IMR-90 (cell line): ENCODE results near the gene HUNK. TPM values are rescaled to one million over a fixed set of nuclear protein-coding genes. Genes with fewer than 3 reads are reported as not detected.

Experiments
- ATAC-seq: fragments of 200-7000 bp; cut with Tn5 transposase; 2 replicates; pipeline ENCODE4 v1.9.1; 2020; ENCODE audit warnings: low read depth, mild to moderate bottlenecking, moderate library complexity
- BruUV-seq: library from RNA; stranded (reverse); fragments of 400-500 nt; replicated peaks from 2 replicates; lab custom pipeline; 2021; lab: Mats Ljungman, UMichigan
- CTCF ChIA-PET: fragments of 300-600 bp; formaldehyde crosslinking; extraction: SDS; loops from one replicate; lab custom pipeline; 2021; ENCODE audit warnings: antibody characterized with exemption; lab: Yijun Ruan, JAX
- POLR2A ChIA-PET: fragments of 300-600 bp; sonication (Branson Sonifier 250); formaldehyde crosslinking; loops from one replicate; lab custom pipeline; 2022; ENCODE audit warnings: antibody characterized with exemption; ENCODE audit not compliant: unreplicated experiment; lab: Charles Lee
- DNase-seq: peaks from one replicate; pipeline ENCODE4 v3.0.0; 2013
- H2AFZ ChIP-seq: replicated peaks from 2 replicates; pipeline ENCODE3; 2013; ENCODE audit warnings: low read length, mild to moderate bottlenecking; ENCODE audit not compliant: poor library complexity
- H2AK5ac ChIP-seq: 2 replicates; pipeline ENCODE4 v1.6.1; 2013; ENCODE audit warnings: low read depth, low read length, inconsistent platforms
- H2AK9ac ChIP-seq: replicated peaks from 2 replicates; pipeline ENCODE3; 2013; ENCODE audit warnings: mild to moderate bottlenecking, low read depth, low read length, moderate library complexity; ENCODE audit not compliant: poor library complexity
- H2BK120ac ChIP-seq: 2 replicates; pipeline ENCODE4 v1.6.1; 2013; ENCODE audit warnings: low read depth, low read length, inconsistent platforms
- H2BK15ac ChIP-seq: 3 replicates; pipeline ENCODE4 v1.6.1; 2013; ENCODE audit warnings: low read depth, low read length, inconsistent platforms
- H2BK20ac ChIP-seq: 2 replicates; pipeline ENCODE4 v1.6.1; 2013; ENCODE audit warnings: low read depth, mild to moderate bottlenecking, inconsistent platforms, low read length, moderate library complexity
- H2BK5ac ChIP-seq: 2 replicates; pipeline ENCODE4 v1.6.1; 2013; ENCODE audit warnings: mild to moderate bottlenecking, low read depth, low read length, inconsistent platforms; ENCODE audit not compliant: poor library complexity, severe bottlenecking
- H3K14ac ChIP-seq: replicated peaks from 2 replicates; pipeline ENCODE4 v1.6.1; 2013; ENCODE audit warnings: low read depth, low read length, inconsistent platforms
- H3K18ac ChIP-seq: 2 replicates; pipeline ENCODE4 v1.6.1; 2013; ENCODE audit warnings: low read depth, low read length, control low read depth
- H3K23ac ChIP-seq: 2 replicates; pipeline ENCODE4 v1.6.1; 2013; ENCODE audit warnings: low read depth, low read length, inconsistent platforms
- H3K27ac ChIP-seq: 2 replicates; pipeline ENCODE4 v1.5.1; 2013; ENCODE audit warnings: mild to moderate bottlenecking, control low read depth, low read length; ENCODE audit not compliant: insufficient read depth
- H3K27me3 ChIP-seq: 2 replicates; pipeline ENCODE4 v1.6.1; 2013; ENCODE audit warnings: low read length; ENCODE audit not compliant: control insufficient read depth, insufficient read depth
- H3K36me3 ChIP-seq: 2 replicates; pipeline ENCODE4 v1.6.1; 2013; ENCODE audit warnings: low read length, mixed read lengths; ENCODE audit not compliant: control insufficient read depth, insufficient read depth
- H3K4ac ChIP-seq: 2 replicates; pipeline ENCODE4 v1.6.1; 2013; ENCODE audit warnings: low read depth, low read length, inconsistent platforms
- H3K4me1 ChIP-seq: 2 replicates; pipeline ENCODE4 v1.6.1; 2013; ENCODE audit warnings: low read length, mixed read lengths; ENCODE audit not compliant: control insufficient read depth, insufficient read depth
- H3K4me2 ChIP-seq: 2 replicates; pipeline ENCODE4 v1.6.1; 2013; ENCODE audit warnings: low read depth, mild to moderate bottlenecking, control low read depth, low read length, moderate library complexity
- H3K4me3 ChIP-seq: 2 replicates; pipeline ENCODE4 v1.5.1; 2013; ENCODE audit warnings: low read depth, mild to moderate bottlenecking, control low read depth, low read length, moderate library complexity; ENCODE audit not compliant: insufficient read depth
- H3K56ac ChIP-seq: 2 replicates; pipeline ENCODE4 v1.6.1; 2013; ENCODE audit warnings: low read length, inconsistent platforms; ENCODE audit not compliant: insufficient read depth; ENCODE audit errors: extremely low read depth
- H3K79me1 ChIP-seq, 2 experiments: 2 replicates each; pipeline ENCODE4 v1.6.1; 2013; ENCODE audit warnings: low read length in 2 of 2, inconsistent platforms in 1 of 2, low read depth in 1 of 2
- H3K9ac ChIP-seq: 2 replicates; pipeline ENCODE4 v1.6.1; 2013; ENCODE audit warnings: low read depth, low read length, control low read depth
- H3K9me1 ChIP-seq: 2 replicates; pipeline ENCODE4 v1.6.1; 2013; ENCODE audit warnings: low read length, inconsistent platforms; ENCODE audit not compliant: insufficient read depth
- H3K9me3 ChIP-seq: 2 replicates; pipeline ENCODE4 v1.6.1; 2013; ENCODE audit warnings: low read length; ENCODE audit not compliant: control insufficient read depth, insufficient read depth
- H4K20me1 ChIP-seq: 2 replicates; pipeline ENCODE4 v1.6.1; 2013; ENCODE audit warnings: low read length, inconsistent platforms; ENCODE audit not compliant: insufficient read depth
- H4K5ac ChIP-seq: 2 replicates; pipeline ENCODE4 v1.6.1; 2013; ENCODE audit warnings: mild to moderate bottlenecking, low read depth, low read length, control low read depth
- H4K8ac ChIP-seq, 2 experiments: 2 replicates each; pipeline ENCODE4 v1.6.1; 2013; ENCODE audit warnings: low read depth in 2 of 2, low read length in 2 of 2, control low read depth in 1 of 2, inconsistent platforms in 1 of 2
- H4K91ac ChIP-seq: 2 replicates; pipeline ENCODE4 v1.6.1; 2013; ENCODE audit warnings: low read depth, low read length, inconsistent platforms; ENCODE audit not compliant: insufficient read depth
- BHLHE40 ChIP-seq: fragments of 150-350 bp; IDR thresholded peaks from 2 replicates; pipeline ENCODE4 v1.6.1; 2016; ENCODE audit warnings: mild to moderate bottlenecking, low read depth, low read length
- CEBPB ChIP-seq: IDR thresholded peaks from 2 replicates; pipeline ENCODE4 v1.6.1; 2012; ENCODE audit warnings: low read depth, low read length, improper control_type of control experiment
- CHD1 ChIP-seq: IDR thresholded peaks from 2 replicates; pipeline ENCODE4 v1.6.1; 2012; ENCODE audit warnings: low read depth, low read length, improper control_type of control experiment
- CTCF ChIP-seq: conservative IDR thresholded peaks from 2 replicates; pipeline ENCODE4 v1.5.1; 2012; ENCODE audit warnings: mild to moderate bottlenecking, low read depth, low read length, improper control_type of control experiment
- ELK1 ChIP-seq: fragments of 150-350 bp; IDR thresholded peaks from 2 replicates; pipeline ENCODE4 v1.6.1; 2016; ENCODE audit warnings: low read depth, mild to moderate bottlenecking, low read length, moderate library complexity, borderline replicate concordance
- FOS ChIP-seq: fragments of 150-350 bp; IDR thresholded peaks from 2 replicates; pipeline ENCODE4 v1.6.1; 2016; ENCODE audit warnings: low read depth, low read length
- MAFK ChIP-seq: IDR thresholded peaks from 2 replicates; pipeline ENCODE4 v1.6.1; 2012; ENCODE audit warnings: low read depth, low read length, improper control_type of control experiment
- MAZ ChIP-seq: IDR thresholded peaks from 2 replicates; pipeline ENCODE4 v1.6.1; 2012; ENCODE audit warnings: low read depth, mild to moderate bottlenecking, low read length, improper control_type of control experiment, moderate library complexity, borderline replicate concordance
- MXI1 ChIP-seq: IDR thresholded peaks from 2 replicates; pipeline ENCODE4 v1.6.1; 2012; ENCODE audit warnings: low read depth, mild to moderate bottlenecking, low read length, moderate library complexity, borderline replicate concordance
- NFE2L2 ChIP-seq: fragments of 150-350 bp; IDR thresholded peaks from 2 replicates; pipeline ENCODE4 v1.6.1; 2016; ENCODE audit warnings: low read depth, mild to moderate bottlenecking, low read length
- POLR2A ChIP-seq: IDR thresholded peaks from 2 replicates; pipeline ENCODE4 v1.6.1; 2012; ENCODE audit warnings: mild to moderate bottlenecking, low read depth, low read length
- RCOR1 ChIP-seq: IDR thresholded peaks from 2 replicates; pipeline ENCODE4 v1.6.1; 2012; ENCODE audit warnings: mild to moderate bottlenecking, low read length, improper control_type of control experiment; ENCODE audit not compliant: insufficient replicate concordance
- RFX5 ChIP-seq: IDR thresholded peaks from 2 replicates; pipeline ENCODE4 v1.8.0; 2012; ENCODE audit warnings: low read depth, mild to moderate bottlenecking, low read length, moderate library complexity
- SMC3 ChIP-seq: fragments of 150-350 bp; IDR thresholded peaks from 2 replicates; pipeline ENCODE4 v1.6.1; 2016; ENCODE audit warnings: low read depth, mild to moderate bottlenecking, antibody characterized with exemption, low read length, moderate library complexity
- USF2 ChIP-seq: fragments of 150-350 bp; IDR thresholded peaks from 2 replicates; pipeline ENCODE4 v1.6.1; 2017; ENCODE audit warnings: mild to moderate bottlenecking, antibody characterized with exemption, low read length, low read depth
- WGBS, 2 experiments: methylation state at CpG; one replicate each; pipeline versions ENCODE4 v1.1.5 to v1.1.7; 2013; ENCODE audit warnings: missing lambda C conversion rate in 2 of 2; ENCODE audit not compliant: insufficient read length in 1 of 2; ENCODE audit errors: extremely low coverage in 2 of 2; 5-methylcytosine and 5-hydroxymethylcytosine counted together
- dilution Hi-C: fragments of 300-500 bp; cut with HindIII; formaldehyde crosslinking; loops from one replicate; pipeline ENCODE4 v1.14.3; 2018; ENCODE audit warnings: low sequenced_read_pairs; ENCODE audit not compliant: unreplicated experiment
- in situ Hi-C: fragments of 300-500 bp; cut with MboI; formaldehyde crosslinking; loops from 3 replicates; pipeline ENCODE4 v1.14.3; 2019; ENCODE audit warnings: low sequenced_read_pairs, inconsistent platforms, mixed read lengths
- intact Hi-C: fragments of 100-400 bp; cut with micrococcal nuclease; formaldehyde crosslinking; loops from 2 replicates; pipeline ENCODE4 v1.10.0; 2022
- polyA plus RNA-seq, 3 experiments: library from polyadenylated mRNA; depleted of rRNA; stranded (reverse); fragments of >200 nt; gene quantifications; 2 replicates each; pipeline ENCODE4 v1.2.3, GENCODE V29; 2012; ENCODE audit warnings: low replicate concordance in 1 of 3
- total RNA-seq: library from RNA; depleted of rRNA; stranded (reverse); fragments of >200 nt; gene quantifications from 2 replicates; pipeline ENCODE4 v1.2.3, GENCODE V29; 2012

HUNK gene
- total and polyA plus RNA-seq, 2 of the 4 experiments (the other 2 are of a cell fraction) = 1.0 to 2.0 TPM

- H2BK15ac ChIP-seq = peak overlapping the region; percentile 60; the same call in 2 of the 3 replicates
- H3K9ac ChIP-seq = peak overlapping the region; percentile 1; the same call in 1 of the 2 replicates
- H2BK120ac ChIP-seq = peak overlapping the region; percentile 54
- in situ Hi-C loops (no loop called here), dilution Hi-C loops (no loop called here), intact Hi-C loops (loop anchor here (2.0 kb wide), 1 partner anchor 70 kb away; no protein-coding TSS in a partner anchor)
- peak overlapping the region; percentile 30; the same call in 1 of the 2 replicates for H2AK5ac ChIP-seq
- H3K79me1 ChIP-seq = peaks cover 11 to 35% of the 10 kb centered on the region in 2 experiments
- BruUV-seq = no TSS peak
- TF ChIP-seq RCOR1 = no peak
- no peak for TF ChIP-seq USF2
- no peak for TF ChIP-seq MAFK
- TF ChIP-seq MXI1 = no peak
- no peak for TF ChIP-seq CEBPB
- TF ChIP-seq CHD1 = no peak
- TF ChIP-seq BHLHE40 = no peak
- TF ChIP-seq MAZ = no peak
- TF ChIP-seq POLR2A = no peak
- TF ChIP-seq FOS = no peak
- TF ChIP-seq CTCF = no peak
- TF ChIP-seq NFE2L2 = no peak
- no peak for TF ChIP-seq ELK1
- no peak for TF ChIP-seq RFX5
- TF ChIP-seq SMC3 = no peak
- peaks cover 4% of the 10 kb centered on the region; the same call in 1 of the 2 replicates for H3K4me1 ChIP-seq
- peaks cover 2% of the 10 kb centered on the region for H3K27me3 ChIP-seq
- peak overlapping the region; percentile 68 for H2AFZ ChIP-seq
- H4K20me1 ChIP-seq = 0 out of 2 replicates have a peak, but pooled peaks cover 9% of the 10 kb centered on the region
- no peak overlapping the region for H3K18ac ChIP-seq
- H3K27ac ChIP-seq = no peak overlapping the region
- H3K4ac ChIP-seq = peak overlapping the region; percentile 60
- CTCF ChIA-PET = interaction anchor here (0.9 to 1.2 kb wide), 4 partner anchors 14 to 397 kb away, joined by 3 read pairs; no protein-coding TSS in a partner anchor
- H3K56ac ChIP-seq = no peak overlapping the region; the same call in 1 of the 2 replicates
- DNase-seq (no peak), ATAC-seq (no peak)
- H4K5ac ChIP-seq = no peak overlapping the region
- H2AK9ac ChIP-seq = peak overlapping the region; percentile 80
- peak overlapping the region; percentile 63; the same call in 1 of the 2 replicates for H3K14ac ChIP-seq
- WGBS, 2 experiments = 26% methylated on average over 6 of the region's 12 CpGs; no CpG with 5 or more reads in 1 of the 2 experiments
- H4K8ac ChIP-seq = no peak overlapping the region
- no peaks in the 10 kb centered on the region for H3K9me3 ChIP-seq
- POLR2A ChIA-PET = no interaction called here
- peak overlapping the region; percentile 63; the same call in 1 of the 2 replicates for H3K4me2 ChIP-seq
- peak overlapping the region; percentile 14; the same call in 1 of the 2 replicates for H3K4me3 ChIP-seq
- no peak overlapping the region for H2BK5ac ChIP-seq
- H2BK20ac ChIP-seq = no peak overlapping the region
- no peaks in the 10 kb centered on the region for H3K36me3 ChIP-seq
- peaks cover under 1% of the 10 kb centered on the region; the same call in 1 of the 2 replicates for H3K9me1 ChIP-seq
- no peak overlapping the region for H4K91ac ChIP-seq
- peak overlapping the region; percentile 86 for H3K23ac ChIP-seq
Measured at GRCh38 chr21:31874812-31875212, 2.0 kb downstream of the HUNK start.
